ENCODE data around the gene ADA. TPM values are rescaled to one million over a fixed set of nuclear protein-coding genes. Genes with fewer than 3 reads are reported as not detected.
"Not testable (repeated sequence)": the region's sequence is repeated elsewhere in the genome, so short reads cannot be mapped to it uniquely, and the experiment has no call there.

Gene ADA
- polyA plus RNA-seq, 4 donors, result 4.3 to 135 (median 101) TPM

DNA sequence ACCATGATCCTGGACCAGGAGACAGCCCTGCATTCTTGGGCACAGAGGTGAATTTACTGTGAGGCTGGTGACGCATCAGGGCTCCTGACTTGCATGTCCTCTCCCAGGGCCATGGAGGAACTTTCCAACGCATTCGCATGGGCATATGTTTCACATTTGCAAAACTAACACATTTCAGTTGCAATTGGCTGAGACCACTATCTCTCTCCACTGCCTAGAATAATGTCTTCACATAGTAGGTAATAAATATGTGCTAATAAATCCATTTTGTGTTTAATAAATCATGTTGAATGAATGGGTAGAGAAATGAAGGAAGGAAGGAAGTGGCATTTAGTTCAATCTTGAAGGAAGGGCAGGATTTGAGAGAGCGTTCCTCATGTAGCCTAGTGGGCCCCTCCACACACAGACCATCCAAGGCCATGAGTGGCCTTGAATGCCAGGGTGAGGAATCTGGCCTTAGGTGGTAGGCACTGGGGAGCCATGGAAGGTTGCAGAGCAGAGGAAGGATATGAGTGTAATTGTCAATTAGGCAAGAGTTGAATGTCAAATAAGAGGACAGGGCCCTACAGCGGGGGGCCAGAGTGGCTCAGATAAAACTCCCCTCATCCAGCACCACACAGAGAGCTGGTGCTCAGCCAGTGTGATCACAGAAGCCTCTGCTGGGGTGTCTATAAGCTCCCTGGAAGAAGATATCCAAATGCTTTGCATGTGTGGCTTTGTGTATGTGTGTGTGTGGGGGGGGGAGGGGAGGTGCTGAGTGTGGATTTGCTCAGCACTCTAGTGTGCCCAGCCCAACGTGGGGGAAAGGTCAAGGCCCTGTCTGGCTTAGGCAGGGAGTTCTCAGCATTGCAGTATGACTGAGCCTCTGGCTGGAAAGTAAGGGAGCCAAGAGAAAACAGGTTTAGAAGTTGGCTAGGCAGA is 32.8 kb upstream of the ADA start:
- Histone ChIP-seq H3K27me3 (ENCODE audit: control insufficient read depth in 3 of 3, insufficient read depth in 3 of 3, low read length in 3 of 3) (no peaks in the 10 kb centered on the region), H3K9me3 (ENCODE audit: control insufficient read depth in 2 of 2, insufficient read depth in 1 of 2, low read depth in 1 of 2, low read length in 1 of 2) (no peaks in the 10 kb centered on the region), H3K4me3 (ENCODE audit: low read depth in 1 of 3, low read length in 3 of 3) (no peak overlapping the region), H3K36me3 (ENCODE audit: control insufficient read depth in 3 of 3, insufficient read depth in 2 of 3, low read depth in 1 of 3, low read length in 3 of 3) (no peaks in the 10 kb centered on the region), H3K4me1 (ENCODE audit: control insufficient read depth in 3 of 3, insufficient read depth in 2 of 3, low read depth in 1 of 3, low read length in 2 of 3) (peaks cover 0 to 17% (median 8%) of the 10 kb centered on the region in 3 donors), H3K27ac (ENCODE audit: low read depth in 1 of 3, low read length in 2 of 3) (no peak overlapping the region)
- DNase-seq, result peak in 1 of 2 donors; percentile 55
- FAIRE-seq, result no peak
- 74 to 80% (median 76%) methylated on average over 6 of the region's 6 CpGs for WGBS, 3 donors

DNA sequence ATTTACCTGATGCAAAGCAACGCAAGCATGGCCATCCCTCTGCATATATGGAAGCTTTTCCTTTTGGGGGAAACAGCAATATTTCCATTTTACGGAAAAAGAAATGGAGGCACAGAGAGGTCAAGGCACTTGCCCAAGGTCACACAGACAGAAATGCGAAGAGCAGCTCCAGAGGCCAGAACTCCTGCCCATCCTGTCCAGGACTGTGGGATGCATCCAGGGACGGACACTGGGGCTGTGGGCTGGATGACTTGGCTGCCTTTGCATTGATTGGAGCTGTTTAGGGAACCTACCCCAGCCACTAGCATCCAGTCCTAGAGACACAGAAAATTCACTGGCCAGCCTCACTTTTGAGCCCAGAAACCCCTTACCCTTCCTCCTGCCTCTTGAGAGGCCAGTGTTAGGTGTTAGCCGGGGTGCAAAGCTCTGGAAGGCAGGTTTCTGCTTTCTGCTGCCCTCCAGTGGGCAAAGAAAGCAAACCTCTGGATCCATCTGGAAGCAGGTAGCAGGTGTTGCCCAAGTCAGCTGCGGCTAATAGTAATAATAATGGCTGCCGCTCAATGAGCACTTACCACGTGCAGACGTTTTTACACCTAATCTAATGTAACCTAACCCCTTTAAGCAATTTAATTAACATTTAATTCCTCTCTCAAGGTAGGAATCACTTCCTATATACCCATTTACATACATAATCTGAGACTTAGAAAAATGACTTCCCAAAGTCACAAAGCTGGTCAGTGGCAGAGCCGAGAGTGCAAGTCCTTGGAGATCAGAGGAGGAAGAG is 32.0 kb upstream of the ADA start:
- no peaks in the 10 kb centered on the region for H3K27me3 ChIP-seq (ENCODE audit: control insufficient read depth in 3 of 3, insufficient read depth in 3 of 3, low read length in 3 of 3)
- no peak overlapping the region for H3K4me3 ChIP-seq (ENCODE audit: low read depth in 1 of 3, low read length in 3 of 3)
- DNase-seq (peak; percentile 77 to 85), FAIRE-seq (no peak)
- no peak overlapping the region for H3K27ac ChIP-seq (ENCODE audit: low read depth in 1 of 3, low read length in 2 of 3)
- no peaks in the 10 kb centered on the region for H3K9me3 ChIP-seq (ENCODE audit: control insufficient read depth in 2 of 2, insufficient read depth in 1 of 2, low read depth in 1 of 2, low read length in 1 of 2)
- H3K4me1 ChIP-seq (ENCODE audit: control insufficient read depth in 3 of 3, insufficient read depth in 2 of 3, low read depth in 1 of 3, low read length in 2 of 3), result peaks cover 0 to 17% (median 8%) of the 10 kb centered on the region in 3 donors
- no peaks in the 10 kb centered on the region for H3K36me3 ChIP-seq (ENCODE audit: control insufficient read depth in 3 of 3, insufficient read depth in 2 of 3, low read depth in 1 of 3, low read length in 3 of 3)
- 34 to 52% (median 44%) methylated on average over 10 of the region's 10 CpGs for WGBS, 3 donors

DNA sequence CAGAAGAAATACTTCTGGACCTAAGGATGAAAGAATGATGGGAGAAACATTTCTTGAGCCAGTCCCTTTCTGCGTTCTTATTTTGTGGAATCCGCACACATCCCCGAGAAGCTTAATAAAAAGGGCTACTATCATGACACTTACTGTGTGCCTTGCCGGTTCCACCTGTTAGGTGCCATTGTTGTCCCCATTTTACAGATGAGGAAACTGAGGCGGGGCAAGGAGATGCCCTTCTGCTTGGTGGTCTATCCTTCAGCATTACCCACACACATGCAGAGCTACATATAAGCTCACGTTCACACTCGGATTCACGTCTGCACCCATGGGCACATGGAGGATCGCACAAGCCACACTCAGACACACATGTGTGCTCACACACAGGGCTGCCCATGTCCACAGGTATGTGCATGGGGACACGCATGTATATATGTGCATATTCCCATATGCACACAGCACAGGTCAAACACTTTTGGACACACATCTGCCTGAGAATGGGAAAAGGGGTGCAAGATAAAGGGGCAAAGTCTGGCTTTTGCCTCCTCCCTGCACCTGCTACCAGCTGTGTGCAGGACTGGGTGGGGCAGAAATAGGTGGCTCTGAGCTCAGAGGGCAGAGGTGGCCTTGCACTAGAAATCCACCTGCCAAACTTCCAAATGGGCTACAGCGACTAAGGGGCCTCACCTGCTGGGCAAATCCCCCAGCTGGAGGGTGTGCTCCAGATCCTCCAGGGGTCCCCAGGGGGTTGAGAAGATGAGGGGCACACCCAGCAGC is 30.5 kb upstream of the ADA start:
- Histone ChIP-seq H3K27ac (ENCODE audit: low read depth in 1 of 3, low read length in 2 of 3) (peak overlapping the region in 1 of 3 donors; percentile 37), H3K4me3 (ENCODE audit: low read depth in 1 of 3, low read length in 3 of 3) (no peak overlapping the region), H3K27me3 (ENCODE audit: control insufficient read depth in 3 of 3, insufficient read depth in 3 of 3, low read length in 3 of 3) (no peaks in the 10 kb centered on the region), H3K9me3 (ENCODE audit: control insufficient read depth in 2 of 2, insufficient read depth in 1 of 2, low read depth in 1 of 2, low read length in 1 of 2) (no peaks in the 10 kb centered on the region), H3K36me3 (ENCODE audit: control insufficient read depth in 3 of 3, insufficient read depth in 2 of 3, low read depth in 1 of 3, low read length in 3 of 3) (no peaks in the 10 kb centered on the region), H3K4me1 (ENCODE audit: control insufficient read depth in 3 of 3, insufficient read depth in 2 of 3, low read depth in 1 of 3, low read length in 2 of 3) (peaks cover 0 to 17% (median 8%) of the 10 kb centered on the region in 3 donors)
- no peak for FAIRE-seq
- DNase-seq, result peak; percentile 27 to 82
- WGBS, 3 donors, result 49 to 76% (median 69%) methylated on average over 11 of the region's 11 CpGs

DNA sequence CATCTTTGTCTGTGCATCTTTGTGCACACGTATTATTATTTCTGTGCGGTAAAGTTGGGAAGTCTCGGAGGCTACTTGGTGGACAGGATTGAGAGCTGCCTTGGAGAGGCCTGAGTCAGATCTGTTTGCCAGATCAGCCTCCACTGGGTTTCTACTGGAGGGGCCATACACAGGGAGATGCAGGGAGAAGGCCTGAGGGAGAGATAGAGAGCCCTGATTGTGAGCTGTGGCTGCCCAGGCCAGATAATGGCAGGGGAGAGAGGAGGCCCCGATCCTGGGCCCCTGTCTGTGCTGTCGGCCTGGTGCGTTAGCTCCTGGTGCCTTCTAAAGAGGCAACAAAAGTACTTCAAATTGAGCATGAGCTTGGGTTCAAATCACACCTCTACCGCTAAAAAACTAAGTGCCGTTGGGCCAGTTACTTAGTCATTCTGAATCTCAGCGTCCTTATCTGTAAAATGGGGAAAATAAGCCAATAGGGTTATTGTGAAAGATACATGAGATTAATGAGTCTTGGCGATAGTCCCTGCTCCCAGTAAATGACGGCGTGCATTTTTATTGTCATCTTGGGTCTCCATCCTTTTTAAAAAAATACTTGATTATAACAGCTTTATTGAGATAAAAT is 27.6 kb upstream of the ADA start:
- Histone ChIP-seq H3K36me3 (ENCODE audit: control insufficient read depth in 3 of 3, insufficient read depth in 2 of 3, low read depth in 1 of 3, low read length in 3 of 3) (no peaks in the 10 kb centered on the region), H3K4me1 (ENCODE audit: control insufficient read depth in 3 of 3, insufficient read depth in 2 of 3, low read depth in 1 of 3, low read length in 2 of 3) (peaks cover 0 to 9% (median 8%) of the 10 kb centered on the region in 3 donors), H3K27ac (ENCODE audit: low read depth in 1 of 3, low read length in 2 of 3) (no peak overlapping the region), H3K4me3 (ENCODE audit: low read depth in 1 of 3, low read length in 3 of 3) (no peak overlapping the region), H3K9me3 (ENCODE audit: control insufficient read depth in 2 of 2, insufficient read depth in 1 of 2, low read depth in 1 of 2, low read length in 1 of 2) (no peaks in the 10 kb centered on the region), H3K27me3 (ENCODE audit: control insufficient read depth in 3 of 3, insufficient read depth in 3 of 3, low read length in 3 of 3) (no peaks in the 10 kb centered on the region)
- WGBS, 3 donors, result 56 to 82% (median 72%) methylated on average over 12 of the region's 12 CpGs
- FAIRE-seq, result no peak
- no peak for DNase-seq

DNA sequence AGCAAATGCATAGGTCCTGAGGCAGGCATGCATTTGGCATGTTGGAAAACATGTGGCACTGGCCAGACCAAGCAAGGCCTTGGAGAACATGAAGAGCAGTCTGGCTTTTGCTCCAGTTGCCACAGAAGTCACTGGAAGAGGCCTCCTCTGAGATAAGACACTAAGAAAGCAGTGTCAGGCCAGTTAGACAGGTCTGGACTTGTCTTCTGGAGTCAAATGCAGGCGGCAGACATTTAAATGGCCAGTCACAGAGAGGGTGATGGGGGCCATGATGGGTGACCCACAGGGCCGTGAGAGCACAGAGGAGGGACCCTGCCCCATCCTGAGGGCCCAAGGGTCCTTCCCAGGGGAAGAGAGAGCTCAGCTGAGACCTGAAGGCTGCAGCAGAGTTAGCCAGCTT is 26.7 kb upstream of the ADA start:
- no peaks in the 10 kb centered on the region for H3K27me3 ChIP-seq (ENCODE audit: control insufficient read depth in 3 of 3, insufficient read depth in 3 of 3, low read length in 3 of 3)
- 36 to 78% (median 66%) methylated on average over 2 of the region's 2 CpGs for WGBS, 3 donors

DNA sequence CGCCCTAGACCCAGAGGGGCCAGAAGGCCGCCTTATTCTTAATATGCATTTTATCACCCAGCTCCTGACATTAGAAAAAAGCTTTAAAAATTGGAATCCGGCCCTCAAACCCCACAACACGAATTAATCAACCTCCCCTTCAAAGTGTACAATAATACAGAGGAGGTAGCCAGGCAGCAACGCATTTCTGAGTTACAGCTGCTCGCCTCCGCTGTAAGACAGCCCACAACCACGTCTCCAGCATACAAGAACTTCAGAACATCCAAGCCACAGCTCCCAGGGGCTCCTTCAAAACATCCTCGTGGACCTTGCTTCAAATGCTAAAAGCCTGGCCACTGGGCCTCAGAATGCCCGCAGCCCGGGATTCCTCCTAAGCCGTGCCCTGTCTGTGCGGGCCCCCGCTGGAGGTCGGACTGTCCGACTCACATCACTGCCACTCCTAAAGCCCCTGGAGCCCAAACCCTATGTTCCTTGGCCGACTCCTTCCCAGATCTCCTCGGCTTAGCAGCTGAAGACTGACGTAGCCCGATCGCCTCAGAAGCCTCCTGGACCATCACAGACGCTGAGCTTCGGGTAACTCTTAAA is 20.9 kb upstream of the ADA start:
- not testable (repeated sequence) for DNase-seq; H3K4me3 ChIP-seq (ENCODE audit: low read depth in 1 of 3, low read length in 3 of 3); H3K36me3 ChIP-seq (ENCODE audit: control insufficient read depth in 3 of 3, insufficient read depth in 2 of 3, low read depth in 1 of 3, low read length in 3 of 3); FAIRE-seq; H3K9me3 ChIP-seq (ENCODE audit: control insufficient read depth in 2 of 2, insufficient read depth in 1 of 2, low read depth in 1 of 2, low read length in 1 of 2); H3K4me1 ChIP-seq (ENCODE audit: control insufficient read depth in 3 of 3, insufficient read depth in 2 of 3, low read depth in 1 of 3, low read length in 2 of 3); H3K27me3 ChIP-seq (ENCODE audit: control insufficient read depth in 3 of 3, insufficient read depth in 3 of 3, low read length in 3 of 3)
- H3K27ac ChIP-seq (ENCODE audit: low read depth in 1 of 3, low read length in 2 of 3), result peak overlapping the region in 1 of 3 donors; percentile 20
- 89 to 92% (median 91%) methylated on average over 23 of the region's 23 CpGs for WGBS, 3 donors

More for the DNA sequence above, 26.7 kb upstream of the ADA start:
- Histone ChIP-seq H3K4me1 (ENCODE audit: control insufficient read depth in 3 of 3, insufficient read depth in 2 of 3, low read depth in 1 of 3, low read length in 2 of 3) (peaks cover 0 to 9% (median 8%) of the 10 kb centered on the region in 3 donors), H3K36me3 (ENCODE audit: control insufficient read depth in 3 of 3, insufficient read depth in 2 of 3, low read depth in 1 of 3, low read length in 3 of 3) (no peaks in the 10 kb centered on the region), H3K27ac (ENCODE audit: low read depth in 1 of 3, low read length in 2 of 3) (no peak overlapping the region), H3K9me3 (ENCODE audit: control insufficient read depth in 2 of 2, insufficient read depth in 1 of 2, low read depth in 1 of 2, low read length in 1 of 2) (no peaks in the 10 kb centered on the region), H3K4me3 (ENCODE audit: low read depth in 1 of 3, low read length in 3 of 3) (no peak overlapping the region)
- no peak for DNase-seq
- no peak for FAIRE-seq

DNA sequence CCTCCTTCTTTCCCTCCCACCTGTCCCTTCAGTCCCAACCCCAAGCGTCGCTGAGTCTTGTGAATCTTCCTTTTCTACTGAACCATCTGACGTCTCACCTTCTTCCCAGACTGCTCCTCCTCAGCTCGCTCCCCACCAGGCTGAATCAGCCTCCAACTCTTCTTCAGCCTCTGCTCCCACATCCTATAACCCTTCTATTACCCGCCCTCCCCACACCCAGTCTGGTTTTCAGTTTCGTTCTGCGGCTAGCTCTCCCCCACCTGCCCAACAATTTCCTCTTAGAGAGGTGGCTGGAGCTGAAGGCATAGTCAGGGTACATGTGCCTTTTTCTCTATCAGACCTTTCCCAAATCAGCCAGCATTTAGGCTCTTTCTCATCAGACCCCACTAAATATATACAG is 20.0 kb upstream of the ADA start:
- 10 to 39% (median 19%) methylated on average over 6 of the region's 7 CpGs for WGBS, 3 donors
- FAIRE-seq; H3K4me3 ChIP-seq (ENCODE audit: low read depth in 1 of 3, low read length in 3 of 3); H3K36me3 ChIP-seq (ENCODE audit: control insufficient read depth in 3 of 3, insufficient read depth in 2 of 3, low read depth in 1 of 3, low read length in 3 of 3); H3K27ac ChIP-seq (ENCODE audit: low read depth in 1 of 3, low read length in 2 of 3); H3K9me3 ChIP-seq (ENCODE audit: control insufficient read depth in 2 of 2, insufficient read depth in 1 of 2, low read depth in 1 of 2, low read length in 1 of 2); H3K27me3 ChIP-seq (ENCODE audit: control insufficient read depth in 3 of 3, insufficient read depth in 3 of 3, low read length in 3 of 3); H3K4me1 ChIP-seq (ENCODE audit: control insufficient read depth in 3 of 3, insufficient read depth in 2 of 3, low read depth in 1 of 3, low read length in 2 of 3): not testable (repeated sequence)
- peak in 1 of 2 donors; percentile 83 for DNase-seq

Measured in small intestine (tissue), 7 donors.